ENCODE measurements around the gene LRRC4B.
"Not testable (repeated sequence)": the region's sequence is repeated elsewhere in the genome, so short reads cannot be mapped to it uniquely, and the experiment has no call there.

LRRC4B gene

GRCh38 chr19:50602935-50603334 lies 34.7 kb upstream of the LRRC4B start:
- H3K4me3 ChIP-seq (ENCODE audit: low read depth, low read length) = no peak overlapping the region
- in situ Hi-C loops (cut with HindIII; ENCODE audit: low sequenced_read_pairs) = no loop called here
- no peak for DNase-seq (ENCODE audit: low read depth)
- TF ChIP-seq CTCF (IDR thresholded peaks at IDR 0.05; ENCODE audit: low read depth, low read length, missing control alignments) = no peak

- no peak for DNase-seq (ENCODE audit: low read depth)
- TF ChIP-seq CTCF (IDR thresholded peaks at IDR 0.05; ENCODE audit: low read depth, low read length, missing control alignments) = no peak
- in situ Hi-C loops (cut with HindIII; ENCODE audit: low sequenced_read_pairs) = no loop called here
- H3K4me3 ChIP-seq (ENCODE audit: low read depth, low read length) = no peak overlapping the region
These were observed 34.3 kb upstream of the LRRC4B start for GRCh38 chr19:50602496-50602895.

- in situ Hi-C loops (cut with HindIII; ENCODE audit: low sequenced_read_pairs) = no loop called here
- no peak for DNase-seq (ENCODE audit: low read depth)
- no peak for TF ChIP-seq CTCF (IDR thresholded peaks at IDR 0.05; ENCODE audit: low read depth, low read length, missing control alignments)
- no peak overlapping the region for H3K4me3 ChIP-seq (ENCODE audit: low read depth, low read length)
These were observed 33.8 kb upstream of the LRRC4B start for GRCh38 chr19:50602089-50602422.

GRCh38 chr19:50601407-50602088 lies 33.3 kb upstream of the LRRC4B start:
- no peak for TF ChIP-seq CTCF (IDR thresholded peaks at IDR 0.05; ENCODE audit: low read depth, low read length, missing control alignments)
- DNase-seq (ENCODE audit: low read depth) = no peak
- in situ Hi-C loops (cut with HindIII; ENCODE audit: low sequenced_read_pairs) = no loop called here
- H3K4me3 ChIP-seq (ENCODE audit: low read depth, low read length) = no peak overlapping the region

- H3K4me3 ChIP-seq (ENCODE audit: low read depth, low read length) = no peak overlapping the region
- TF ChIP-seq CTCF (IDR thresholded peaks at IDR 0.05; ENCODE audit: low read depth, low read length, missing control alignments) = no peak
- no peak for DNase-seq (ENCODE audit: low read depth)
- in situ Hi-C loops (cut with HindIII; ENCODE audit: low sequenced_read_pairs) = no loop called here
These were observed 31.2 kb upstream of the LRRC4B start for GRCh38 chr19:50599427-50599826.

- no peak for TF ChIP-seq CTCF (IDR thresholded peaks at IDR 0.05; ENCODE audit: low read depth, low read length, missing control alignments)
- in situ Hi-C loops (cut with HindIII; ENCODE audit: low sequenced_read_pairs) = no loop called here
- no peak for DNase-seq (ENCODE audit: low read depth)
- H3K4me3 ChIP-seq (ENCODE audit: low read depth, low read length) = no peak overlapping the region
These were observed 22.0 kb upstream of the LRRC4B start for GRCh38 chr19:50590191-50590590.

- H3K4me3 ChIP-seq (ENCODE audit: low read depth, low read length); in situ Hi-C loops (cut with HindIII; ENCODE audit: low sequenced_read_pairs); DNase-seq (ENCODE audit: low read depth): not testable (repeated sequence)
These were observed 13.8 kb upstream of the LRRC4B start for GRCh38 chr19:50581795-50582660.
